ENCODE data around the gene UGT1A9.

- TF ChIP-seq POLR2A (IDR thresholded peaks at IDR 0.05; ENCODE audit: low read length) (no peak), GATA1 (IDR thresholded peaks at IDR 0.05; ENCODE audit: low read depth, low read length) (no peak)
These were observed 93.1 kb downstream of the UGT1A9 start for GRCh38 chr2:233764761-233765160.
